ENCODE data around the gene PIK3C3. TPM values are rescaled to one million over a fixed set of nuclear protein-coding genes. Genes with fewer than 3 reads are reported as not detected.

PIK3C3 gene
- total RNA-seq, 1 donor from 2014 or later = 62.8 TPM

DNA sequence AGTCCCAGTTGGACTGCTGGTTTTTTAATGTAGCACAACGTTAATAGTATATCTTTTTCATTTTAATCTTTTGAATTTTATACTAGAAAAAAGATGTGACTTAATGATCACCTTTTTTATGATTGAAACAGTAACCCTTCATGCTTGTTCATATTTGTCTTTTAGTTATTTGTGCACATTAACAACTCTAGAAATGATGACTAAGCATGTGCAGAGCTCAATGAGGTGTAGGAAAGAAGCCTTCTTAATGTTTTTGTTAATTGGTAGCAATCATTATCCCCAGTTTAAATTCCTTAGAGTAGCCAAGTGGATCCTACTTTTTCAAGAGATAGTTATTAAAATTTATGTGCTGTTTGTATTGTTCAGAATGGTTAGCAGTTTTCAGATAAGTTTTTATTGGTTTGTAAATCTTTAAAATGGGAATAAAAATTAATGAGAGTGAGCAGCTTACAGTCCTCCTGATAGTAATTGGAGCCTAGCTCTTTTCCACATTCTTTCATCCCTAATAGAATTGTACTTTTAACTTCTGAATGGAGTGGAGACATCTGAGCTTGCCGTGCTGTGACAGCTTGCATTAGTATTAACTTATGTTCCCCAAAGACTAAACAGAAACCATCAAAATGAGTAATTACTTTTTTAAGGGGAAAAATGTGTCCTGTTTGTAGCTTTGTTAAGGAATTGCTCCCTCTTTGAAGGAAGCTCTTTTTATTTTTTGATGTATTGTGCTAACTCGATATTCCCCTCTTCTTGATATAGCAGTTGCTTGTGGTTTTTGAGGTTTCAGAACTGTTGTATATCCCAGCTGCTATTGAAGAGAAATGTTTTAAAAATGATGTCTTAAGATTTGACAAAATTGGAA, 17.3 kb downstream of the PIK3C3 start:
- H3K4me3 Mint-ChIP-seq (ENCODE audit: unreplicated experiment) = no peak overlapping the region
- DNase-seq (ENCODE audit: low spot score) = no peak
- H3K27me3 Mint-ChIP-seq (ENCODE audit: unreplicated experiment) = no peaks in the 10 kb centered on the region
- no peaks in the 10 kb centered on the region for H3K9me3 Mint-ChIP-seq (ENCODE audit: unreplicated experiment)
- H3K36me3 Mint-ChIP-seq (ENCODE audit: low read depth, unreplicated experiment) = peaks cover 3% of the 10 kb centered on the region
- TF ChIP-seq, protein P1, sequence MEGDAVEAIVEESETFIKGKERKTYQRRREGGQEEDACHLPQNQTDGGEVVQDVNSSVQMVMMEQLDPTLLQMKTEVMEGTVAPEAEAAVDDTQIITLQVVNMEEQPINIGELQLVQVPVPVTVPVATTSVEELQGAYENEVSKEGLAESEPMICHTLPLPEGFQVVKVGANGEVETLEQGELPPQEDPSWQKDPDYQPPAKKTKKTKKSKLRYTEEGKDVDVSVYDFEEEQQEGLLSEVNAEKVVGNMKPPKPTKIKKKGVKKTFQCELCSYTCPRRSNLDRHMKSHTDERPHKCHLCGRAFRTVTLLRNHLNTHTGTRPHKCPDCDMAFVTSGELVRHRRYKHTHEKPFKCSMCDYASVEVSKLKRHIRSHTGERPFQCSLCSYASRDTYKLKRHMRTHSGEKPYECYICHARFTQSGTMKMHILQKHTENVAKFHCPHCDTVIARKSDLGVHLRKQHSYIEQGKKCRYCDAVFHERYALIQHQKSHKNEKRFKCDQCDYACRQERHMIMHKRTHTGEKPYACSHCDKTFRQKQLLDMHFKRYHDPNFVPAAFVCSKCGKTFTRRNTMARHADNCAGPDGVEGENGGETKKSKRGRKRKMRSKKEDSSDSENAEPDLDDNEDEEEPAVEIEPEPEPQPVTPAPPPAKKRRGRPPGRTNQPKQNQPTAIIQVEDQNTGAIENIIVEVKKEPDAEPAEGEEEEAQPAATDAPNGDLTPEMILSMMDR (IDR thresholded peaks at IDR 0.05; ENCODE audit: unreplicated experiment) = no peak
- no peaks in the 10 kb centered on the region for H3K4me1 Mint-ChIP-seq (ENCODE audit: unreplicated experiment)
- H3K27ac Mint-ChIP-seq (ENCODE audit: unreplicated experiment) = no peak overlapping the region

DNA sequence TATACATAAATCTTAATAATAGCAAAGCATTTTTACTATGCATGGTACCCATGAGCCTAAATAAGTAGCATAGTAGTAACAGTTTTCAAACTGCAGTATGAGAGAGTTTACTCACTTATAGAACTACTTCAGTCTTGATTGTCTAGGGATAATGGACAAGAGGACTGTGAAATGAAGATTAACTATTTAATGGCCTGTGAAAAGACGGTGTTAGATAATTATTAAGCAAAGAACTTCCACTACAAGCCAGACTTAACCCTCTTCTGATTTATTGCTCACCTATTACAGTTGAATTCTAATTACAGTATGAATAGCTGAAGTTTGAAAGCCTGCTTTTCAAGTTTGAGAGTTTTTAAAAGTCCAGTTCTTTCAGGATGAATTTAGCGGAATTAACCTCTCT, 18.9 kb downstream of the PIK3C3 start:
- no peaks in the 10 kb centered on the region for H3K27me3 Mint-ChIP-seq (ENCODE audit: unreplicated experiment)
- no peak for DNase-seq (ENCODE audit: low spot score)
- no peak overlapping the region for H3K27ac Mint-ChIP-seq (ENCODE audit: unreplicated experiment)
- no peaks in the 10 kb centered on the region for H3K36me3 Mint-ChIP-seq (ENCODE audit: low read depth, unreplicated experiment)
- H3K4me3 Mint-ChIP-seq (ENCODE audit: unreplicated experiment) = no peak overlapping the region
- TF ChIP-seq, protein P1 (IDR thresholded peaks at IDR 0.05; ENCODE audit: unreplicated experiment) = no peak
- no peaks in the 10 kb centered on the region for H3K4me1 Mint-ChIP-seq (ENCODE audit: unreplicated experiment)
- H3K9me3 Mint-ChIP-seq (ENCODE audit: unreplicated experiment) = no peaks in the 10 kb centered on the region

DNA sequence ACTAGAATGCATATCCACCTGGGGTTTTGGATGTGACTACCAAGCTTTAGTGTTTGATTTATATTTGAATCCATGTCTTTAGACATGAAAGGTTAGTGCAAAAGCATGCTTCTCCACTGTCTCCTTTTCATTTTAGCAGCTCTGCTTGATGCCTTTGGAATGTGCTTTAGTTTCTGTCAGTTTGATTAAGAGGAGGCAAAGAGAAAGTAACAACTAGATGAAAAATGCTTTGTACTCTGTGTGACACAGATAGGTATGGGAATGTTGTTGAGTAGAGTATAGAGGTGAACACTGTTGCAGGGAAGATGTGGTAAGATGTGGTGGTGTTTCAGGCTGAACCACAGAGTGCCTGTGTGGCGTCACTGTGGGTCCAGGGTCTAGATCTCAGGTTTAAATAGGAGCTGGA, 19.8 kb downstream of the PIK3C3 start:
- no peak for DNase-seq (ENCODE audit: low spot score)
- Mint-ChIP-seq H3K27ac (ENCODE audit: unreplicated experiment) (no peak overlapping the region), H3K4me1 (ENCODE audit: unreplicated experiment) (no peaks in the 10 kb centered on the region), H3K36me3 (ENCODE audit: low read depth, unreplicated experiment) (no peaks in the 10 kb centered on the region), H3K9me3 (ENCODE audit: unreplicated experiment) (no peaks in the 10 kb centered on the region), H3K4me3 (ENCODE audit: unreplicated experiment) (no peak overlapping the region), H3K27me3 (ENCODE audit: unreplicated experiment) (no peaks in the 10 kb centered on the region)
- TF ChIP-seq, protein P1 (IDR thresholded peaks at IDR 0.05; ENCODE audit: unreplicated experiment) = no peak

GRCh38 chr18:41975284-41975683, 20.2 kb downstream of the PIK3C3 start:
- H3K4me1 Mint-ChIP-seq (ENCODE audit: unreplicated experiment) = no peaks in the 10 kb centered on the region
- H3K36me3 Mint-ChIP-seq (ENCODE audit: low read depth, unreplicated experiment) = no peaks in the 10 kb centered on the region
- TF ChIP-seq, protein P1 (IDR thresholded peaks at IDR 0.05; ENCODE audit: unreplicated experiment) = no peak
- H3K9me3 Mint-ChIP-seq (ENCODE audit: unreplicated experiment) = no peaks in the 10 kb centered on the region
- H3K27ac Mint-ChIP-seq (ENCODE audit: unreplicated experiment) = no peak overlapping the region
- no peak for DNase-seq (ENCODE audit: low spot score)
- no peaks in the 10 kb centered on the region for H3K27me3 Mint-ChIP-seq (ENCODE audit: unreplicated experiment)
- H3K4me3 Mint-ChIP-seq (ENCODE audit: unreplicated experiment) = no peak overlapping the region

DNA sequence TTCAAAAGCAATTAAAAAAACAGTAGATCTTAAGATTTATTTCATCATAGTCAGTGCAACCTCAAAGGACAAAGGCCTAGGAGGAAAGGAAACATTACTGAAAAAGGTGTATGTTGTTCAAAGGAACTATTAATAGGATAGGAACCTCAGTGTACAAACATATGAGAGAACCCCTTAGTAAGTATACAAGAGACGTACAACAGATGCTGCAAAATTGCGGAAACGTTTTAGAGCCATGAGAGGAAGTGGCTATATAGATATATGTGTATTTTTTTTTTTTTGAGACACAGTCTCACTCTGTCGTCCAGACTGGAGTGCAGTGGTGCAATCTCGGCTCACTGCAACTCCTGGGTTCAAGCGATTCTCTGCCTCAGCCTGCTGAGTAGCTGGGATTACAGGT, 22.2 kb downstream of the PIK3C3 start:
- TF ChIP-seq, protein P1 (IDR thresholded peaks at IDR 0.05; ENCODE audit: unreplicated experiment) = no peak
- Mint-ChIP-seq H3K27ac (ENCODE audit: unreplicated experiment) (no peak overlapping the region), H3K9me3 (ENCODE audit: unreplicated experiment) (no peaks in the 10 kb centered on the region), H3K27me3 (ENCODE audit: unreplicated experiment) (no peaks in the 10 kb centered on the region), H3K4me1 (ENCODE audit: unreplicated experiment) (no peaks in the 10 kb centered on the region), H3K36me3 (ENCODE audit: low read depth, unreplicated experiment) (no peaks in the 10 kb centered on the region), H3K4me3 (ENCODE audit: unreplicated experiment) (no peak overlapping the region)
- DNase-seq (ENCODE audit: low spot score) = no peak
